Glomerular endothelial cell (primary cell): ENCODE measurements around the gene IL17RC. TPM values are rescaled to one million over a fixed set of nuclear protein-coding genes. Genes with fewer than 3 reads are reported as not detected.

Source experiments
- DNase-seq: peaks from one replicate; pipeline ENCODE4 v3.0.0-alpha.2; 2011; ENCODE audit warnings: low read depth, low spot score; ENCODE audit errors: extremely low read depth
- total RNA-seq: library from RNA; depleted of rRNA; stranded (reverse); fragments of >200 nt; gene quantifications from 2 replicates; pipeline ENCODE4 v1.2.3, GENCODE V29; 2015

Gene IL17RC
- total RNA-seq, 1 donor from 2014 or later: 26.1 TPM

DNA sequence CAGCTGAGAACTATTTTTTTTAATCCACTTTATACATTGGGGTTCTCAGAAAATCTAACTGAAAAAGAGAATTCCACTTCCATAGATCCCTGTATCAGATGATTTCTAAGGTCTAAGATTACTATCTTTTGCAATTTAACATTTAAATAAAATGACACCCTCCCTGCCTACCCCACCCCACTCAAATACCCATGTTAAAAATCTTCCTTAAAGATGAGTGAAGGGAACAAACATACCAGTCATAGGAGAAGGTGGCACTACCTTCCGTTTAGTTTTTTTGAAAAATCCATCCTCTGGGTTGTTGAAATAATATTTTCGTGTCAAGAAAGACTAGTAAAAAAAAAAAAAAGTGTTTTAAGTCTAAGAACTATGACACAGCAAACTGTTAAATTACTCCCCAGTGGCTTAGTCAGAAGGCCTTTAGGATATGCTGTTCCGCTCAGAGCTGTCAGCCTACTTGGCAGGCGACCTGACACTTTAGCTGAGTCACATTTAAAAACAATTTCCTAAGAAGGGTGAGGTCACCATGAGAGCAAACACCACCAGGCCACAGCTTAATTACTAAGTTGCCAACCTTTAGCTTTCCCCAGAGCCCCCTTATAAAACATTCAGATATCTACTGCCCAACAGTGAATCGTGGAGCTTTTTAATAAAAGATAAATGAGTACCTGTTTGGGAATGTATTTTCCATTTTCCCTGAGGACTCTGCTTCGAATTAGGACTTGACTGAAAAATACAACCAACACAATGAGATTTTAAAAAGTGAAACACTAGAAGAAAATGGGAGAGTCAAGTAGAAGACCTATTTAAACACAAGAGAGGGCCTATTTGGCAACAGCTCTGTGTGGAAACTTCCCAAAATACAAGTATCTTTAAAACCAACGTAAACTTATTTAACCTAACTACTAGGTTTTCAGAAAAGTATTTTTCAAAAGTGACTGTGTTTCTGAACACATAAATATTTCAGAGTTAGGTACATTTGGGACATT, 60.1 kb downstream of the IL17RC start:
- DNase-seq: peak; percentile 92

DNA sequence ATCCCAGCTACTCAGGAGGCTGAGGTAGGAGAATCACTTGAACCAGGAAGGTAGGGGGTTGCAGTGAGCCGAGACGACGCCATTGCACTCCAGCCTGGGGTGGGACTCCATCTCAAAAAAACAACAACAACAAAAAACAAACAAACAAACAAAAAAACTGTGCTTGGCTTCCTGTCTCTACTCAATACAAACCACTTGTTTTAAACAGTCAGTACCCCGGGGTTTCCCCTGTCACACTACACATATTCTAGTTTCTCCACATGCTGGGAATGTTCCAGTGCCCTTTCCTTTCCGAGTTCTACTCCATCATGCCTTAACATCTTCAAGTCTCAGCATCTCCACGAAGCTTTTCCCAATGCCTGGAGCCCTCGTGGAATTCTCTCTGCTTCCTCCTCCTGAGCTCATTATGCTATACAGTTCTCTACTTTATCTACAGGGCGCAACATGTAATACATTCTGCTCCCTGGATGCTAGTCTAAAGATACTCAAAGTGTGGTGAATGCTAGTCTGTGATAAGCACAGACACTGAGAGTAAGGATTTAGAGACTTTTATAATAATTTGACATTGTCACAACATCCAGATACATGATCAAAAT, 61.9 kb downstream of the IL17RC start:
- DNase-seq: no peak

DNA sequence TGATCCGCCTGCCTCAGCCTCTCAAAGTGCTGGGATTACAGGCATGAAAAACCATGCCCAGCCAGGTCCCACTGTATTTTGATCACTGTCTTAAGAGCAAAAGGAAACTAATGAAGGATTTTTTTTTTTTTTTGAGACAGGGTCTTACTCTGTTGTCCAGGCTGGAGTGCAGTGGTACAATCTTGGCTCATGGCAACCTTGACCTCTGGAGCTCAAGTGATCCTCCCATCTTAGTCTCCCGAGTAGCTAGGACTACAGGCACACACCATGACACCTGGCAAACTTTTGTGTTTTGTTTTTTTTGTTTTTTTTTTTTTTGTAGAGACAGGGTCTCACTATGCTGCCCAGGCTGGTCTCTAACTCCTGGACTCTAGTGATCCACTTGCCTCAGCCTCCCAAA, 63.4 kb downstream of the IL17RC start:
- DNase-seq: no peak

Other genes starting within 250 kb of the IL17RC start
- gene CPNE9, start 213.3 kb upstream of the IL17RC start, total RNA-seq: not detected in 2 replicates
- gene BRPF1, start 185.4 kb upstream of the IL17RC start, total RNA-seq: 21.2 and 24.8 TPM in 2 replicates
- gene OGG1, start 167.1 kb upstream of the IL17RC start, total RNA-seq: 16.7 and 17.5 TPM in 2 replicates
- gene CAMK1, start 147.2 kb upstream of the IL17RC start, total RNA-seq: 16.5 and 28.8 TPM in 2 replicates
- 58.9 and 73.5 TPM in 2 replicates for gene TADA3, start 124.6 kb upstream of the IL17RC start, total RNA-seq
- 212 and 240 TPM in 2 replicates for gene ARPC4, start 124.0 kb upstream of the IL17RC start, total RNA-seq
- gene TTLL3, start 106.8 kb upstream of the IL17RC start, total RNA-seq: 11.9 and 39.2 TPM in 2 replicates
- gene RPUSD3, start 73.1 kb upstream of the IL17RC start, total RNA-seq: 27.0 and 34.7 TPM in 2 replicates
- gene CIDEC, start 36.8 kb upstream of the IL17RC start, total RNA-seq: not detected in 2 replicates
- gene JAGN1, start 26.5 kb upstream of the IL17RC start, total RNA-seq: 31.1 and 47.8 TPM in 2 replicates
- gene IL17RE, start 14.2 kb upstream of the IL17RC start, total RNA-seq: 0.39 and 1.3 TPM in 2 replicates
- gene CRELD1, start 16.7 kb downstream of the IL17RC start, total RNA-seq: 36.2 and 55.9 TPM in 2 replicates
- gene PRRT3, start 35.3 kb downstream of the IL17RC start, total RNA-seq: 2.5 and 3.6 TPM in 2 replicates
- 52.2 and 79.8 TPM in 2 replicates for gene EMC3, start 69.7 kb downstream of the IL17RC start, total RNA-seq
- 5.3 and 14.6 TPM in 2 replicates for gene FANCD2, start 109.3 kb downstream of the IL17RC start, total RNA-seq
- not detected in 2 replicates for gene FANCD2OS, start 191.2 kb downstream of the IL17RC start, total RNA-seq
- 156 and 202 TPM in 2 replicates for gene BRK1, start 198.6 kb downstream of the IL17RC start, total RNA-seq
- gene VHL, start 224.7 kb downstream of the IL17RC start, total RNA-seq: 47.1 and 50.7 TPM in 2 replicates
- gene IRAK2, start 247.8 kb downstream of the IL17RC start, total RNA-seq: 41.6 and 50.1 TPM in 2 replicates